Measurements from ENCODE around the gene VPS4A.

The VPS4A gene

DNA sequence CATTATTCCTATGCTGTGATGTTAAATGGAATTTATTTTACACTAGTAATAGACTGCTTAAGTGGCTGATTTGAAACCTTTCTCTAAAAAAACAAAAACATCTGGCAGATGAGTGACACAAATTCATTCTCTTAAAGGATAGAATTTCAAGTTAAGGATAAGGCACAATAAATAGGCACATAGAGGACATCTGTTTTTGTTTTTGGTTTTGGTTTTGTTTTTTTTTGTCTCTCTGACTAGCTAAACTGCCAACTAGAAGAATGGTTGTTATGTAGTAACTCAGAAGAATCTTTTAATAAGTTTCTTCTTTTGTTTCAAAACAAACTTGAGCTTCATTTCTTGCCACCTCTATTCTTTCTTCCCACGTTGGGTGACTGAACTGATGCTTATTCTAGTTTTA lies 5.1 kb upstream of the VPS4A start:
- no peak for DNase-seq (ENCODE audit: extremely low read depth in 1 of 2, low read depth in 1 of 2)

DNA sequence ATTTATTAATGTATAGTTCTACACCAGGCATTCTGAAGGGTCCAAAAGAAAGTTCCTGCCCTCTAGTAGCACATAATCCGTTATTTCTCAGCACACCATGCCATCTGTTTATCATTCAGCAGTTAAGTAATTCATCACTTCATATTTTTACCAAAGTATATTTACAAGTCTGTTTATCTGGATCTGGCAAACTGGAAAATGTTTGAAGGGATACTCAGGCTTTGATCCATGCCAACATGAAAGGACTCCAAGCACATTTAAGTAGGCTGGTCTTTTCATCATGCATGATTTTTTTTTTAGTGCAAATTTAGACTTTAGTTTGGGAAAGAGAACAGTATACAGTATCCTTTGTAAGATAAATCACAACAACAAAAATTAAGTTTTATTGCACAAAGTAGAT lies 4.1 kb upstream of the VPS4A start:
- no peak for DNase-seq (ENCODE audit: extremely low read depth in 1 of 2, low read depth in 1 of 2)

DNA sequence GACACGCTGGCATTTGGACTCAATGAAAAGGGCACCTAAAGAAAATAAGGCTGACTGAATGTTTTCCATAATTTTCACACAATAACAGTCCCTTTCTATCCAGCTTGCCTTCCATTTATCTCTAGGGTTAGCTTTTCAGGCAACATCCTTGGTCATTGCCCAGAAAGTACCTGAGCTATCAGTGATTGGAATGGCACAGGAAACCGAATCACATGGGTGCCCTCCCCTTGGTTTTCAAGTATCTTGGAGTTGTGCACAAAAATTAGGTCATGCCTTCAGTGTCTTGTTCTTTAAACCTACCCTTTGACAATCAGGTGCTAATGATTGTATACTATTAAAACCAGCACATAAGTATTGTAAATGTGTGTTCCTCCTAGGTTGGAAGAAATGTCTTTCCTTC lies 3.3 kb upstream of the VPS4A start:
- DNase-seq (ENCODE audit: extremely low read depth in 1 of 2, low read depth in 1 of 2) = no peak

DNA sequence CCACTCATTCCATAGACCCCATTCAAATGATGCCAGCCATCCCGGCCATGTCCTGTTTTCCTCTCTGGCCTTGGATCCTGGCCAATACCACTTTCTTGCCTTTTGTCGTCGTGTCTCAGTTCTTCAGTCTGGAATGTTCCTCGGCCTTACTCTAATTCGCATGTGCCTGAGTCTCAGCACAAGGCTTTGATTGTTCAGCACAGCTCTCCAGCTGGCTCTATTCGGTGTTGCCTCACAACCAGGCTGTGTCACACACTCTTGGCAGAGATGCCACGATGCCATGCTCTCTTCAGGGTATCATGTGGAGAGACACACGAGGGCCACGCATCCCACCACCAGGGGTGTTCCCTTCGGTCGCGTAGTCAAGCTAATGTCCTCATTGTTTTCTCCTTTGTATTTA lies 1.8 kb upstream of the VPS4A start:
- no peak for DNase-seq (ENCODE audit: extremely low read depth in 1 of 2, low read depth in 1 of 2)

DNA sequence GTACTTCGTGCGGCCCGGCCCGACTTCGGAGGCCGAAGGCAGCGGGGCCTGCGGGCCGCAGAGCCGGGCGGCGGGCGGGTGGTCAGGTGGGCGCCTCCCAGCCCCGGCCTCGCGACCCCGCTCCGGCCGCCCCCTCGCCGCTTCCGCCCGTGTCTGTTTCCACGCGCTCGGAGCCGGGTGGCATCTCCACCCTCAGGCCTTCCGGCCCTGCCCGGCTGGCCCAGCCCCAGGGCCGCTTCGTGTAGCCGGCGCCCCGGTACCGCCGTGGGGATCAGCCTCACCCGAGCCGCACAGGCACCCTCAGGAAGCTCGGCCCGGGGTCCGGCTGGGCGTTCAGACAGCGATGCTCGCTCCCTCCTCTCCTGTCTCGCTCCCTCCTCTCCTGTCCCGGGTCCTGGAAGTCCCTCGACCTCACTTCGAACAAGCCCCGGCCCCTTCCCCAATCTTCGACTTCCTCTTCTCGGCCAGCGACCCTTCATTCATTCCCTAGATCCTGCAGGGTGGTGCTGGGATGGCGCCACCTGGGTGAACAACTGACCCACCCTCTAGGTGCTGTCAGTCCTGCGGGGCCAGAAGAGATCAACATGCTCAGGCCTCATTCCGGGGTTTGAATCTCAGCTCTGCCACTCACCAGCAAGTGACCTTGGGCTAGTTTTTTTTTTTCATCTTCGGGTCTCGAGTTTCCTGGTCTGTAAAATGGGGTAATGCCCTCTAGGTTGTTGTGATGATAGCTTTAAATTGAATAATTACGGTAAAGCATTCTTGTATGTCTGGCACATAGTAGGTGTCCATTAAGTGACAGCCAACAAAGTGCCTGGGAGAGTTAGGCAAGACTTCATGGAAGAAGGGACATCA lies 610 bp downstream of the VPS4A start:
- peak in 1 of 2 donors; percentile 22 for DNase-seq (ENCODE audit: extremely low read depth in 1 of 2, low read depth in 1 of 2)

DNA sequence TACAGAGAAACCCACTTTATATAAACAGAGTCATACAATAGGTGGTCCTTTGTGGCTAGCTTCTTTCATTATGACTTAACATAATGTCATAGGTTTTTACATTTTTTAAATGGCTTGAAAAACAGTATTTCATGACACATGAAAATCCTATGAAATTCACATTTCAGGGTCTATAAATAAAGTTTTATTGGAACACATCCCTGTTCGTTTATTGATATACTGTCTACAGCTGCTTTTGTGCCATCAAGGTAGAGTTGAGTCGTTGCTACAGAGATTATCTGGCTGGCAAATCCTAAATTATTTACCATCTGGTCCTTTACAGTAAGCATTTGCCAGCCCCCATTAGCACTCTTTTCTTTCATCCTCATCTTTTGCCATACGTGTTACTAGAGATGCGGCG lies 2.3 kb downstream of the VPS4A start:
- no peak for DNase-seq (ENCODE audit: extremely low read depth in 1 of 2, low read depth in 1 of 2)

DNA sequence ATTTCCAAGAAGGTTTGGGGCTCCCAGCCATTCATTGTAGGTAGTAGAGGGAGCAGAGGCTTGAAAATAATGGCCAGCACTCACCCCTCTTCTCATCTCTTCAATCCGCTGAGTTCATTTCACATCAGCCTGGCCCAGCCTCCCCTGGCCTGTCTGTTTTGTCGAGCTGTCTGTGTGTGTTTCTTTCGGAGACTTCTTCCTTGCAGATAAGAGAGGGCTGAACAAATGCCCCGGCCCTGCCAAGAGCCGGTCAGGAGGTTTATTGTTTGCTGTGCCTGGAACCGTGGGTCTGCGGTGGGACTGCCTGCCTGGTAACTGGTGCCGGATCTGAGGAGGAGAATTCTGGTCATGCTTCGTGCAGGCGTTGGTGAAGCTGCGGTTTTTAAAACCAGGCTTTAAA lies 3.4 kb downstream of the VPS4A start:
- no peak for DNase-seq (ENCODE audit: extremely low read depth in 1 of 2, low read depth in 1 of 2)

DNA sequence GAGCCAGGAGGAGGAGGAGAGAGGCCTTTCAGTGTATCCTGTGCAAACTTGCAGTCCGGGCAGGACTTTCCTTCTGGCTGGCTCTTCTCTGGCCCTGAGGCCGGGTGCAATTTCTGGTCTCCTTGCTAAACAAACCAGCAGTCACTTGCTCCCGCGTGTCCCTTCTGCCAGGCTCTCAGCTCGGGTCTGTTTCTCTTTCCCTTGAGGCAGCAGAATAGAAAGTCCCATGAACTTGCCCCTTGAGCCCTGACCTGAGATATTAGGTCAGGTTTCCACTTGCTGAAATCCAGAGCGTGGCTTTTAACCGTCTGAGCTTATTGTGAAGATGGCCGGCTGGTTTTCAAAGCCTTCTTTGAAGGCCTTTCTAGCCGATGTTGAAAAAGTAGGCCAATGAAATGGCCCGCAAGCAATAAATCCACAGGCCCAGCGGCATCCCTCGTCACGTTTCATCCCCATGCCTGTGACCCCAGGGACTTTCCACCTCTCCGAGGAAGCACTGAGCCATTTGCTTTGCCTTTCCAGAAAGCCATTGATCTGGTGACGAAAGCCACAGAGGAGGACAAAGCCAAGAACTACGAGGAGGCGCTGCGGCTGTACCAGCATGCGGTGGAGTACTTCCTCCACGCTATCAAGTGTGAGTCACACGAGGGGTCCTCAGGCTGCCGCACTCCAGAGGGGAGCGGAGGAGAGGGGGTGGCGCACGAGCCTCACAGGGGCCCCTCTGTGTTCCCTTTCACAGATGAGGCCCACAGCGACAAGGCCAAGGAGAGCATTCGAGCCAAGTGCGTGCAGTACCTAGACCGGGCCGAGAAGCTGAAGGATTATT lies 4.5 kb downstream of the VPS4A start:
- DNase-seq (ENCODE audit: extremely low read depth in 1 of 2, low read depth in 1 of 2) = no peak

DNA sequence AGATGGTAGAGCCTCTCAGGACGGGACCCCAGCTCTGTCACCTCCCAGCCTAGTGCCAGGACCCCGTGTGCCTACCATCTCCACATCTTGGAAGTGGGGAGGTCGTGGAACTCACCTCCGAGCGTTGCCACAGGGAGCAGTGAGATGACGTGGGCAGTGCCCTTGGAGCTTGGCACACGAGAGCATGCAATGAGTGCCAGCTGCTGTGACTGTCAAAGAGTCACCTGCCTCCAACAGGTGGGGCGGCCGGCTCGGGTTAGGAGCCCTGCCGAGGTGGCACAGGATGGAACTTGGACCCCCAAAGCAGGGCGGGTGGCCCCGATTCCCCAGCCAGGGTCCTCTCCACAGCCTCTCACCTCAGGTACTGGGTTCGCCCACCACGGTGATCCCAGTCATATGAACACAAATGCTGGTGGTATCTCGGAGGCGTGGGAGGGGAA lies 5.5 kb downstream of the VPS4A start:
- DNase-seq (ENCODE audit: extremely low read depth in 1 of 2, low read depth in 1 of 2) = no peak

DNA sequence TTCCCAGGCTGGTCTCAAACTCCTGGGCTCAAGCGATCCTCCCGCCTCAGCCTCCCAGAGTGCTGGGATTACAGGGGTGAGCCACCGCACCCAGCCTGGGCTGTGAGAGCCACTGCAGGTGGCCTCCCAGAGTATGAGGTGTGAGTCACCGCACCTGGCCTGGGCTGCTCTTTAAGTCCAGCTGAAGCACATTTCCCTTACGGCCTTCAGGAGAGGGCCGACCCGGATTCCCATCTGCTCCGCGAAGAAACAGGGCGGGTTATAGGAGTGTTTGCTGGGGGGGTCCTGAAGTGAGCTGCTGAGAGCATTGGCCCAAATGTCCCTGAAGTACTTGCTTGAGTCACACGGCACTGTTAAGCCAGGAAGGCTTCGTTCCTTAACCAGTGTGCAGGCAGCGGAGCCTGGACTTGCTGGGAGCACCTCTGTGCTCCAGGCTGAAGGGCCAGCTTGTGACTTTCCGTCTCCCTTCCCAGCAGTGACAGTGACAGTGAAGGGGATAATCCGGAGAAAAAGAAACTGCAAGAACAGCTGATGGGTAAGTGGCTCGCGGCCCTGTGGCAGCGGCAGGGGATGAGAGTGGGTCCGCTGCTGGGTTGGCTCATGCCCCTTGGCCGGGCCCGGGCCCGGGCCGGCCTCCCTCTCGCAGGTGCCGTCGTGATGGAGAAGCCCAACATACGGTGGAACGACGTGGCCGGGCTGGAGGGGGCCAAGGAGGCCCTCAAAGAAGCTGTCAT lies 7.2 kb downstream of the VPS4A start:
- DNase-seq (ENCODE audit: extremely low read depth in 1 of 2, low read depth in 1 of 2) = no peak

DNA sequence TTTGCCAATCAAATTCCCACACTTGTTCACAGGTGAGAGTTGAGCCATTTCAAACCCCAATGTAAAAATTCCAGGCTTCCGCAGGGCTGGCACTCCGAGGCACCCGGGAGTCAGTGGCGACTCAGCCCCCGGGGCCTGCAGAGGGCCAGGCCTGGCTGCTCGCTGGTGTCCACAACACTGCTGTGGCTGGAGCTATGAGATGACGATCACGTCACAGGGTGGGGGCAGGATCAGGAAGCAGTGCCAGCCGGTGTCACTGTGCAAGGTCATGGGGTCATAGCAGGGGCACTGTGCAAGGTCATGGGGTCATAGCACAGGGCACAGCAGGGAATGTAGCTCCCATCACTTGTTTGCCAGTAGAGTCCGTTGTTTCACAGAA lies 7.8 kb downstream of the VPS4A start:
- DNase-seq (ENCODE audit: extremely low read depth in 1 of 2, low read depth in 1 of 2) = no peak

DNA sequence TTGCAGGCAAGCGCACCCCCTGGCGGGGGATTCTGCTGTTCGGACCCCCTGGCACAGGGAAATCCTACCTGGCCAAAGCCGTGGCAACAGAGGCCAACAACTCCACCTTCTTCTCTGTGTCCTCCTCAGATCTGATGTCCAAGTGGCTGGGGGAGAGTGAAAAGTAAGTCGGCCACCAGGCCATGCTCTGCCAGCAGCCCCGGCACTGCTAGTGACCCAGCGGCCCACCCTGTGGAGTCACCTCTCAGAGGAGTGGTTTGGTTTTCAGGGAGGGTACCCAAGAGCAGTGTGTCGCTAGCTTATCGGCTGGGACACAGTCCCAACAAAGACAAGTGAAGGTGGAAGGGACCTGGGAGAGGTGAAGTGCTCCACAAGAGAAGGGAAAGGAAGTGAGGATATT lies 8.2 kb downstream of the VPS4A start:
- no peak for DNase-seq (ENCODE audit: extremely low read depth in 1 of 2, low read depth in 1 of 2)

DNA sequence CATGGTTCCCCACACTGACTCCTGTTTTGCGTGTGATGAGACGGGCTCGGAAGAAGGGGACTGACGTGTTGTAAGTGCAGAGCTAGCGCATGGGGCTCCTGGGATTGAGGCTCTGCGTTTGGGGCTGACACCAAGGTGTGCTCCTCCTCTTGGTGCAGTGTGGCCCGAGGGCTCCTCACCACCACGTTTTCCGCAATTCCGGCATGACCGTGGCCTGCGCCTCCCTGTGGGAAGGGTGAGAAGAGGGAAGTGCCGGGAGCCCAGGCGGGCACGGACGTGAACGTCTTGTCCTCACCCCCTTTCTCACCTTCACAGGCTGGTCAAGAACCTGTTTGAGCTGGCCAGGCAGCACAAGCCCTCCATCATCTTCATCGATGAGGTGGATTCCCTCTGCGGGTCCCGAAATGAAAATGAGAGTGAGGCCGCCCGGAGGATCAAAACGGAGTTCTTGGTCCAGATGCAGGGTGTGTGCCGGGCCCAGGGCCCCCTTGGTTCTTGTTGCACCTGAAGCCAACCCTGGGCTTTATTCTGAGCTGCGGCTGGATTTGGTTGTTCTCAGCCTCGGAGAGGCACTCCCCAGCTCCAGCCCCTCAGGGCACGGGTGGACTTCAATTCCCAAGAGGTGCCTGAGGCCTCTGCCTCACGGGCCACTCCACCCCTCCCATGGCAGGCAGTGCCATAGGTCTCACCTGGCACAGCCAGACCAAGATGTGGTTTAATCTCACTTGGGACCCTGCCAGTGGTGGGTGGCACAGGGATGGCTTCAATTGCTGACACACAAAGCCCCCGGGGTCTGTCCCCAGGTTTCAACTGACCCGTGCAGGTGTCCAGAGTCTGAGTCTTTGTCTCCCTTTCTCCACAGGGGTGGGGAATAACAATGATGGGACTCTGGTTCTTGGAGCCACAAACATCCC lies 8.9 kb downstream of the VPS4A start:
- DNase-seq (ENCODE audit: extremely low read depth in 1 of 2, low read depth in 1 of 2) = no peak

DNA sequence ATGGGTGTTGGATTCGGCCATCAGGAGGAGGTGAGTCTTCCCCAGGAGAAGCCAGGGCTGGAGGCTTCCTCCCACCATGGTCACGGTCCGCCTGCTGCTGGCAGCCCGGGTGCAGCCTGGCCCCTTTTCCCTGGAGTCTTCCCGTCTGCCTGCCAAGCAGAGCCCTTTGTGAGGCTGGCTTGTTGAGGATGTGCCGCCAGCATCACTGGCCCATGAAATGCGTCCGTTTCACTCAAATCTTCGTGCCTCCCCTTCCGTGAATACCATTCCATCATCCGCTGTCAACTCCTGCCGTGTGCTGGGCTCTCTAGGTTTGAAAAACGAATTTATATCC lies 9.6 kb downstream of the VPS4A start:
- no peak for DNase-seq (ENCODE audit: extremely low read depth in 1 of 2, low read depth in 1 of 2)

DNA sequence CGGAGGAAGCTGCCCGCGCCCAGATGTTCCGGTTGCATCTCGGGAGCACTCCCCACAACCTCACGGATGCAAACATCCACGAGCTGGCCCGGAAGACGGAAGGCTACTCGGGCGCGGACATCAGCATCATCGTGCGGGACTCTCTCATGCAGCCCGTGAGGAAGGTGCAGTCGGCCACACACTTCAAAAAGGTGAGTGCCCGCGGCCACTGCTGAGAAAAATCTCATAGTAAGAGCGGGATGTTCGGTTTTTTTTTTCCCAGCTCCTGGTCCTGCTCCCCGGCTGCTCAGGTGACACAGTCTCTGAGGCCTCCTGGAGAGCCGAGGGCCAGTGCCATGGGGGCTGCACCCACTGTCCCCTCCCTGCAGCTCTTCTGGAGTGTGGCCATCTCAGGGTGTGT lies 9.9 kb downstream of the VPS4A start:
- no peak for DNase-seq (ENCODE audit: extremely low read depth in 1 of 2, low read depth in 1 of 2)

DNA sequence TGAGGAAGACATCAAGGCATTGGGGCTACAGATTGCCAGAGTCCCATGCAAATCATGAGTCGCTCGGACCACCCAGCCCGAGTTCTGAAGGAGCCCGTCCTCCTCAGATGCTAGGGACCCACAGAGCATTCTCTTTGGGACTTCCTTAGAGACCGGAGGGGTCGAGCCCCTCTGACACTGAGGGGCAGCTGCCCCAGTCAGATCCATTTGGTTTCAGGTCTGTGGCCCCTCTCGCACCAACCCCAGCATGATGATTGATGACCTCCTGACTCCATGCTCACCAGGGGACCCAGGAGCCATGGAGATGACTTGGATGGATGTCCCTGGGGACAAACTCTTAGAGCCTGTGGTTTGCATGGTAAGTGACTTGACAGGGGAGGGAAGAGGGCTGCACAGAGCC lies 11.2 kb downstream of the VPS4A start:
- no peak for DNase-seq (ENCODE audit: extremely low read depth in 1 of 2, low read depth in 1 of 2)

DNA sequence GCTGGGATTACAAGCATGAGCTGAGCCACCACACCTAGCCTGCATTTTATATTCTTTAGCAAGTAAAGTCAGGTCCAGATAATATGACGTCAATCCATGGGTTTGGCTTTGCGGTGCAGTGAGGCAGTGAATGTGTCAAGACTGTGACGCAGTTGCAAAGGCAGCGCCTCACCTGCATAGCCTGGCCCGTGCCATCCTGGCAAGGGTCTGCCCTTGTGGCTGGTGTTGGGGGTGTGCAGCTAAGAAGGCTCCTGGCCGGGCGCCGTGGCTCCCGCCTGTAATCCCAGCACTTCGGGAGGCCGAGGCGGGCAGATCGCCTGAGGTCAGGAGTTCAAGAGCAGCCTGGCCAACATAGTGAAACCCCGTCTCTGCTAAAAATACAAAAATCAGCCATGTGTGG lies 12.3 kb downstream of the VPS4A start:
- DNase-seq (ENCODE audit: extremely low read depth in 1 of 2, low read depth in 1 of 2) = no peak

DNA sequence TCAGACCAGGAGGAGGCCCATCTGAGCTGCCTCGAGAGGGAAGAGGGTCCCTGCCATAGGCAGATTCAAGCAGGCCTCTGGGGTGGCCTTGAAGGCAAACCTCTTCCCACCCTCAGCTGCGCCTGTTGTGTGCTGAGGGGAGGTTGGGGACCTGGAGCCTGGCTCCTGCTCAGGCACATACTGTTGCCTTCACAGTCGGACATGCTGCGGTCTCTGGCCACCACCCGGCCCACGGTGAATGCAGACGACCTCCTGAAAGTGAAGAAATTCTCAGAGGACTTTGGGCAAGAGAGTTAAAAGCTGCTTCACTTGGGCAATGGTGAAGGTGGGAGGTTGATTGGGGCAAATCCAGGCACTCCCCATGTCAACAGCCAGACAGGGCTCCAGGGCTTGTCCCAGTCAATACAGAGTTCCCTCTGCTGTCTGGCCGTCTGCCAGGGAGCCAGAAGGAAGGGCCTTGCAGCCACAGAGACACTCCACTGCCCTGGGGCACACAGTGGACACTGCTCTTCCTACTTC lies 12.9 kb downstream of the VPS4A start:
- no peak for DNase-seq (ENCODE audit: extremely low read depth in 1 of 2, low read depth in 1 of 2)

DNA sequence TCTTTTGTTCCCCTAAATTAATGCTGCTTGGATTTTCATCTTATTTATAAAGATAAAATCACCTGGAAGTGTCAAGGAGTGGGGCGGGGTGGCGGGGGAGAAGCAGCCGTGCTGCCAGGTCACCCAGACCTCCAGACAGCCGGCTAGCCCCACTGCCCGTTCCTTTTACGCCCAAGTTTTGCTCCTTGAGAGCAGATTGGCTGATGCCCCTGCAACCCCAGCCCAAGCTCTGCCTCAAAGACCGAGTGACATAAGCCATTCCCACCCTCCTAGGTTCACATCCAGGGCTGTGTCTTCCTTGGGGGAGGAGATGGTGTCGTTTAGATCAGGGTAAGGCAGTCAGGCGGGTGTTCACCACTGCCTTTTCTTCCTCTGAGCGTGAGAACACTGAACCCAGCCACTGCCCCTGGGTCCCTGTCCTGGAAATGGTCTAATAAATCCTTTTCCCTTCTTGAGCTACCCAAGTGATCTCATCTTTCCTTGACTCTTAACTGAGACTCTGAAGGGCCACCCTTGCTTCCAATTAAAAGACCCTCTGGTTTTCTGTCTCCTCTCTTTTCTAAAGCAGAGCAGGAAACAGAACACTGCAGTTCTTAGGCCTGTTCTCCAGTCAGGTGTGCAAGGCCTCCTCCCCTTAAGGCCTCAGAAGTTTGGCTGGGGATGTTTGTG lies 13.6 kb downstream of the VPS4A start:
- DNase-seq (ENCODE audit: extremely low read depth in 1 of 2, low read depth in 1 of 2) = no peak

DNA sequence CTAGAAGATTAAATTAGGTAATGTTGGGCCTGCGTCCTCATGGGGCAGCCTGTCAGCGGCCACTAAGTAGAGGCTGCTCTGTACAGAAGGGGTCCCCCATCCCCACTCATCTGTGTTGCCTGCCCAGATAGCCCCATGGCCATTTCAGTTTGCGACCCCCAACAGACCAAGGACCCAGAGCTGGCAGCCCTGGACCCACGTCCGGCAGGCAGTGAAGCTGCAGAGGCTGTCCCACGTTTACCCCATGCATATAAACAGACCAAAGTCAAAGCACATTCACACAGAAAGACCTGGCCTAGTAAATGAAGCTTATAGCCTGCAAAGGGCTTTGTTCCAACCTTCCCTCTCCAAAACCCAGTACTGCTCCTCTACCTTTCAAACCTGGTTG lies 14.6 kb downstream of the VPS4A start:
- DNase-seq (ENCODE audit: extremely low read depth in 1 of 2, low read depth in 1 of 2) = no peak

All from activated CD8-positive, alpha-beta memory T cell treated with anti-CD3 and anti-CD28 coated beads for 1 hour (primary cell).